CD4-positive, alpha-beta T cell treated with Interleukin-4 for 1 hour (primary cell): ENCODE results near the gene SYAP1.
"Not testable (repeated sequence)": the region's sequence is repeated elsewhere in the genome, so short reads cannot be mapped to it uniquely, and the experiment has no call there.

Experiments
- DNase-seq, 2 donors: peaks; one replicate each; pipeline ENCODE4 v3.0.0-alpha.2; 2020 to 2022

The SYAP1 gene

GRCh38 chrX:16725072-16725471 lies 5.7 kb downstream of the SYAP1 start:
- DNase-seq: no peak

GRCh38 chrX:16726347-16726988 lies 7.1 kb downstream of the SYAP1 start:
- not testable (repeated sequence) for DNase-seq

GRCh38 chrX:16727637-16728036 lies 8.2 kb downstream of the SYAP1 start:
- DNase-seq: no peak

GRCh38 chrX:16730450-16730849 lies 11.0 kb downstream of the SYAP1 start:
- no peak for DNase-seq

- no peak for DNase-seq
Measured at GRCh38 chrX:16733013-16733412, 13.6 kb downstream of the SYAP1 start.

GRCh38 chrX:16737024-16737423 lies 17.6 kb downstream of the SYAP1 start:
- DNase-seq: no peak

- no peak for DNase-seq
Measured at GRCh38 chrX:16739574-16739973, 20.2 kb downstream of the SYAP1 start.

- DNase-seq: no peak
Measured at GRCh38 chrX:16743604-16744325, 24.4 kb downstream of the SYAP1 start.

GRCh38 chrX:16745102-16745501 lies 25.7 kb downstream of the SYAP1 start:
- no peak for DNase-seq

- no peak for DNase-seq
Measured at GRCh38 chrX:16745659-16746058, 26.2 kb downstream of the SYAP1 start.

GRCh38 chrX:16748425-16748824 lies 29.0 kb downstream of the SYAP1 start:
- DNase-seq: no peak

GRCh38 chrX:16750136-16750535 lies 30.7 kb downstream of the SYAP1 start:
- no peak for DNase-seq

- no peak for DNase-seq
Measured at GRCh38 chrX:16754019-16754418, 34.6 kb downstream of the SYAP1 start.

- DNase-seq: no peak
Measured at GRCh38 chrX:16756724-16757123, 37.3 kb downstream of the SYAP1 start.

- DNase-seq: not testable (repeated sequence)
Measured at GRCh38 chrX:16761500-16761899, 42.1 kb downstream of the SYAP1 start.

GRCh38 chrX:16762579-16762978 lies 43.2 kb downstream of the SYAP1 start:
- DNase-seq: no peak

GRCh38 chrX:16765594-16765993 lies 46.2 kb downstream of the SYAP1 start:
- no peak for DNase-seq

GRCh38 chrX:16770970-16771482 lies 51.6 kb downstream of the SYAP1 start:
- DNase-seq: no peak

GRCh38 chrX:16771483-16772398 lies 52.3 kb downstream of the SYAP1 start:
- DNase-seq: no peak

GRCh38 chrX:16772460-16772859 lies 53.0 kb downstream of the SYAP1 start:
- DNase-seq: no peak

GRCh38 chrX:16774746-16775145 lies 55.3 kb downstream of the SYAP1 start:
- DNase-seq: no peak

GRCh38 chrX:16778545-16778944 lies 59.1 kb downstream of the SYAP1 start:
- no peak for DNase-seq

- DNase-seq: no peak
Measured at GRCh38 chrX:16778993-16779392, 59.6 kb downstream of the SYAP1 start.
